GM21619 (cell line): ENCODE measurements around the gene ITGB5.

ENCODE experiments used
- ATAC-seq: cut with Tn5 transposase; IDR thresholded peaks from one replicate; pipeline ENCODE4 v1.9.1; 2021; ENCODE audit not compliant: unreplicated experiment

ITGB5 gene, protein sequence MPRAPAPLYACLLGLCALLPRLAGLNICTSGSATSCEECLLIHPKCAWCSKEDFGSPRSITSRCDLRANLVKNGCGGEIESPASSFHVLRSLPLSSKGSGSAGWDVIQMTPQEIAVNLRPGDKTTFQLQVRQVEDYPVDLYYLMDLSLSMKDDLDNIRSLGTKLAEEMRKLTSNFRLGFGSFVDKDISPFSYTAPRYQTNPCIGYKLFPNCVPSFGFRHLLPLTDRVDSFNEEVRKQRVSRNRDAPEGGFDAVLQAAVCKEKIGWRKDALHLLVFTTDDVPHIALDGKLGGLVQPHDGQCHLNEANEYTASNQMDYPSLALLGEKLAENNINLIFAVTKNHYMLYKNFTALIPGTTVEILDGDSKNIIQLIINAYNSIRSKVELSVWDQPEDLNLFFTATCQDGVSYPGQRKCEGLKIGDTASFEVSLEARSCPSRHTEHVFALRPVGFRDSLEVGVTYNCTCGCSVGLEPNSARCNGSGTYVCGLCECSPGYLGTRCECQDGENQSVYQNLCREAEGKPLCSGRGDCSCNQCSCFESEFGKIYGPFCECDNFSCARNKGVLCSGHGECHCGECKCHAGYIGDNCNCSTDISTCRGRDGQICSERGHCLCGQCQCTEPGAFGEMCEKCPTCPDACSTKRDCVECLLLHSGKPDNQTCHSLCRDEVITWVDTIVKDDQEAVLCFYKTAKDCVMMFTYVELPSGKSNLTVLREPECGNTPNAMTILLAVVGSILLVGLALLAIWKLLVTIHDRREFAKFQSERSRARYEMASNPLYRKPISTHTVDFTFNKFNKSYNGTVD

DNA sequence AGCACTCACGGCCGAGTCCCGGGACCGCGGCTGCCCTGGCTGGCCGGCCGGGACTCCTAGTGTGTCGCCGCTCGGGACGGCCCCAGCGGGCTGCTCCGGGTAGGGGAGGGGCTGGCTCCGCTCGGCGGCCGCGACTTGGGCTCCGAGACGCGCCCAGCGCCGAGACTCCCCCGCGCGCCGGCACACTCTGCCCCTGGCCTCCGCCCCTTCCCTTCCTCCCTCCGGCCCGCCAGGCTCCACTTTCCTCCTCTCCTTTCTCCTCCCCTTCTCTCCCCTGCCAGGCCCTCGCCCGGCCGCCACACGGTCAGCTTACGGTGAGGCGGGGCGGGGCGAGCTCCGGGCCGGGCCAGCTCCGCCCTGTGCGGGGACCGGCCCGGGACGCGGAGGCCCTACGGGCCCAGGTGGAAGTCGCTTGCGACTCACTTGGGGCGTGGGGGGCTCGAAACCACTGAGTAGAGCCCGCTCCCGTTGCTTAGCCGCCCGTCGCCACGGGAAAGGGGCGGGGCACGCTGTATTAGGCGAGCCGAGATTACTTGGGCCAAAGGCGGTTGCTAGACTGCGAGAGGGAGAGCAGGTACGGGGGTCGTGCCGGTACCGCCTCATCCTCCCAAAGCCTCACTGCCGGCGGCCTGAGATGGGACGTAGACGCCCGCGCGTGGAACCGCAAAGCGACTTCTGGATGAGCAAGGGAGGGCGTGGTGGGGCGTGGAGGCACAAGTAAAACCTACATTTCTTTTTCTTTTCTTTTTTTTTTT is at the start of gene ITGB5:
TSS of gene ITGB5 (minus strand) at position 189 of the 755 bp plus-strand sequence. CDS start 365 bp downstream, outside the sequence.
- peak; percentile 53 for ATAC-seq

DNA sequence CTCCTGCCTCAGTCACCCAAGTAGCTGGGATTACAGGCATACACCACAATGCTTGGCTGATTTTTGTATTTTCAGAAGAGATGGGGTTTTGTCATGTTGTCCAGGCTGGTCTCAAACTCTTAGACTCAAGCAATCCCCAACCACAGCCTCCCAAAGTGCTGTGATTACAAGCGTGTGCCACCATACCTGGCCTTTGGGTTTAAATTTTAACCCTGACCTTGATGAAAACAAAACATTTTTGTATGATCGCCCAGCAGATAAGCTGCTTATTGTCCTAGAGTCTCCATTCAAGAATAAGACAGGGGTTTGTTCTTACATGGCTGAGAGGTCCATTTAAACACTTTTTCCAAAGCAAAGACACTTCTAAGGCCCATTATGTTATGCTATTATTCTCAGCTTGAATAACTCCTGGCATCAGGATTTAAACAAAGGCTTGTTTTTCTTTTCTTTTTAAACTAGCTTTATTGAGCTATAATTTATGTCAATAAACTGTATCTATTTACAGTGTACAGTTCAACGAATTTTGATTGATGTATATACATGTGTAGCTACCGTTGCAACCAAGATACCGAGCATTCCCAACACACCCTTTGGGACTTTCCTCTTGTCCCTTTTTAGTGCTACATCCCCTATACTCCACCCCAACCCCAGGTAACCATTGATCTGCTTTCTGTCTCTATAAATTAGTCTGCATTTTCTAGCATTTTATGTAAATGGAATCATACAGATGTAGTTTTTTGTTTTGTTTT is 48.8 kb upstream of the ITGB5 start:
- ATAC-seq, result no peak

DNA sequence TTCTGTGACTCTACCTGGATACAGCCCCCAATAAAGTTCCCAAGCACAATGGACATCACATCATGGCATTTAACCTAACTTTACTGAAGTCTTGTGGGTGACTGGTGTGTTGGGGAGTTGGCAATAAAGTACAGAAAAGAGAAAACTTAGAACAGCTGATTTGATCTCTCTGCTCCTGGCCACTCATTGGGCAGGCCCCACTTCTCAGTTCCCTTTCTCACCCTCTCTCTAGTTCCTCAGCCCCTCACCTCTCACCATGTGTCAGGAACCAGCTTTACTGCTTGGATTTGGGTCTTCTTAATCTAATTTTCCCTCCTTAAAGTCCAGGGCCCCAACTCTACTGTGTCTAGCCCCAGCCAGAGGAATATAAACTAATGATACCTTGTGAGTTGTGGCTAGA is 48.1 kb upstream of the ITGB5 start:
- ATAC-seq, result no peak

DNA sequence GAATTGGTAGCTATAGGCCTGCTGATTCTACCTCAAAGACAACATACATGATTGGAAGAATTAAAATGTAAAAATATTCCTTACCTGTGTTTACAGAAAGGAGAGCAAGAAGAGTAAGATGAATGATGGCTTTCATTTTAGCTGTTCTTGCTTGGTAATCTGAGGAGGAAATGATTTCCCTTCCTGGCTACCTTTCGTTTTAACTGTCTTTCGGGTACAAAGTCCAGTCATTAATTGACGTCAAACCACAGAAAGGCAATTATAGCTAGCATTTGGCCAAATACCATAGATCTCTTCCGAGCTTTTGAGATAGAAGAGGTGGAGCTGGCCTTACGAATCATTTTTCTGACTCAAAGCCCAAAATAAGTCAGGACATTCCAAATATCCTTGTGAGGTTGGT is 47.4 kb upstream of the ITGB5 start, which contains the start of gene MUC13:
TSS of gene MUC13 (minus strand) at position 175 of the 400 bp plus-strand sequence. CDS start at position 136, 39 bp downstream.
- no peak for ATAC-seq

DNA sequence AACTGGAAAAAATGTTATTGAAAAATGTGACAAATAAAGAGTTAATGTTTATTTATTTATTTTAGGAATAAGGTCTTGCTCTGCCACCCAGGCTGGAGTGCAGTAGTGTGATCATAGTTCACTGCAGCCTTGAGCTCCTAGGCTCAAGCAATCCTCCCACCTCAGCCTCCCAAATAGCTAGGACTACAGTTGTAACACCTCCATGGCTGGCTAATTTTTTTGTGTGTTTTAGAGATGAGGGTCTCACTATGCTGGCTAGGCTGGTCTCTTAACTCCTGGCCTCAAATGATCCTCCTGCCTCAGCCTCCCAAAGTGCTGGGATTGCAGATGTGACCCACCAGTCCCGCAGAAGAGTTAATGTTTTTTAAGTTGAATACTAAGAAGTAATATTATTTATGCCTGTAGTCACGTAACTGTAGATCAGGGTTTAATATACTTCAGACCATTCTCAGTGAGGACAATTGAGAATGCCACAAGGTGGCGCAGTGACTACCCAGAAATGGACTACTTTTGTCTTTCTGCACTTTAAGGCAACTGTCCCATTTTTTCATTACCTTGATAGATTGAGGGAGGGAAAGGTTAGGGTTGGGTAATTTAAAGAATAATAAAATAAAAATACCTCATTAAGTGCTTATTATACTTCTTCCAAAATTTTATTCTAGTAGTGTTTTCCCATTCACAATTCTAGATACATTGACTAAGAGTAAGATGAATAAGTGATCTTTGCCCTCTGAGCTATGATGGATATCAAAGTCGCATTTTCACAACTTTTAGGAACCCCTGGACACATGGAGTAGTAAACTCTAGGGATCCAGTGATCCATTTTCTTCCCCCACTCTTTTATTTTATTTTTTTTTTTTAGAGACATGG is 41.4 kb upstream of the ITGB5 start:
- no peak for ATAC-seq

DNA sequence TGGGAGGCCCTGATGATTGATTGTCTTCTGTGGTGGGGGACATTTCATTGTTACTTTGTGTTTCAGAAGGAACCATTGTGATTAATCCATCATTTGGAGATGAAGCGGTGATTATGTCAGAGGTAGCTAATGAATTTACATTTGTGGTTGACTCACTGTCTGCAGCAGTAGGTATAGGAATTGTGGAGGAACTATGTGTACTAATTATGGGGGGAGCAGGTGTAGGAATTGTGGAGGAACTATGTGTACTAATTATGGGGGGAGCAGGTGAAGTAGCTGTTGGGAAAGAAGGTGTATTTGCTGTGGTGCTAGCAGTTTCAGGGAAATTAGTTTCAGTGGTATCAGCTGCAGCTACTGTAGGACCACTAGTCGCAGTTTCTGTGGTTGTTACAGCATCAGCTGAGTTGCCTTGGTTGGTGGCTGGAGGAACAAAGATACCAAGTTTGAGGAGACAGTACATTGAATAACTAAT is 40.4 kb upstream of the ITGB5 start:
- ATAC-seq, result peak; percentile 69

DNA sequence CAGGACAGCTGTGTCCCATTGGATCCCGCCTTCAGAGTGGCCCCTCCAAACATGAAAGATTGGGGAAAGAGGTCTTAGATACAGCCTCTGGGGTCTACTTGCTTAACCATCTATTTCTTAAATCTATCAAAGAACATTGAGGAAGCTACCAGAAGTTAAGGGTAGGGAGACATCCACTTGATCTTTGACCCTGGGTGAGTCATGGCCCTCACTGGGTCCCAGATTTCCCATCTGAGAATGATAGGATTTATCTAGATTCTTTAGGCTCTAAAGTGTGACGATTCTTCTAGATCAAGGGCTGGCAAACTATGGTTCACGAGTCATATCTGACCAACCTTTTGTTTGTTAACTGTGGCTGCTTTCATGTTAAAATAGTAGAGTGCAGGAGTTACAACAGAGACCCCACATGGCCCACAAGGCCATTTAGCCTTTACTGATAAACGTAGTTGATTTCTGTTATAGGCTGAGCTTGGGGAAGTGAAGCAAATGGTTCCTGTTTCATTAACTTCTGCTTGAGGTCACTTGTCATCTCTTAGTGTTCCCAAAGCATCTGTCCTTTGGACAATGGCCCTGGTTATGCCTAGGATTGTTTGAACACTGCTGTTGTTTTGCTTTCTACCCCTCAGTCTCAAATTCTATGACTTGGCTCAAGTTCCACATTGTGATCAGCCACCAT is 39.4 kb upstream of the ITGB5 start:
- no peak for ATAC-seq

DNA sequence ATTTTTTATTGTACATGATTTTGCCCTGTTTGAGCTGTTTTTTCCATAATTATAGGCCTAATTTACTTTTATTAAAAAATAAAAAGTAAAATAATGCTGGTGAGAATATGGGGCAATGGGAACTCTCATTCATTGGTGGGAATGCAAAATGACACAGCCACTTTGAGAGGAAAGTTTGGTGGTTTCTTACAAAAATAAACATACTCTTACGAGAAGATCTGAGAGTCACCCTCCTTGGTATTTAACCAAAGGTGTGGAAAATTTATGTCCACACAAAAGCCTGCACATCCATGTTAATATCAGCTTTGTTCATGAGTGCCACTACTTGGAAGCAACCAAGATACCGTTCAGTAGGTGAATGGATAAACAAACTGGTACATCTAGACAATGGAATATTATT is 37.6 kb upstream of the ITGB5 start:
- no peak for ATAC-seq

DNA sequence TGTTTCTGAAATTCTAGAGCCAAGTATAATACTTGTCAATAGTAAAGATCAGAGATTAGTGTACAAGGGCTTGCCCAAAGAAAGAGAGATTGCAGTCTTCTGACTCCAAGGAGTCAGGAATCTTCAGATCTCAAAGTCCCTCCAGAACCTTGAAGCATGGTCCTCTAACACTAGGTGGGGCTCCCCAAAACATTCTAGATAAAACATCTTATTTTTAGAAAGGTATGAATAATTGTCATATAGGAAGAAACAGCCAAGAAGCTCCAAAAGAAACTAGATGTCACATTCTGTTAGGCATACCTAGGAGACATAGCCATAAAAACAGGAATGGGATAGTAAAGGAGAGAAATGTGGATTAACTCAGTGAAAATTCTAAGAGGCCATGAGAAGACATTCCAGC is 36.7 kb upstream of the ITGB5 start:
- no peak for ATAC-seq

DNA sequence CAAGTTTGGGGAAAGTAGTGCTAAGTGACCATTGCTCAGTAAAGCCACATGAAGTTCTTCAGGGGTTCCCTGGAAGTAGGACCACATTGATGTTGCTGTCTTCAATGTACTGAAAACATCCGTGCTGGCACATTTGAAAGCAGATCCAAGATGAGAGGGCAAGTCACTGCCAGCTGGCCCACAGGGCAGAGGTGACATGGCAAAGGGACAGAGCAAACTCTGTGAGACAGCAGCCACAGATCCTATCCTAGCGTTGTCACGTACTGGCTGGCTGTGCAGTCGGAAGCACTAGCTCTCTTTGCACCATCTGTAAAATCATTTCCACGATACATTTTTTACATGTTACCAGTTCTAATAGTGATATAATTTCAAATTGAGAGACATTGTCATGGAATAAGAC is 33.6 kb upstream of the ITGB5 start:
- ATAC-seq, result no peak

DNA sequence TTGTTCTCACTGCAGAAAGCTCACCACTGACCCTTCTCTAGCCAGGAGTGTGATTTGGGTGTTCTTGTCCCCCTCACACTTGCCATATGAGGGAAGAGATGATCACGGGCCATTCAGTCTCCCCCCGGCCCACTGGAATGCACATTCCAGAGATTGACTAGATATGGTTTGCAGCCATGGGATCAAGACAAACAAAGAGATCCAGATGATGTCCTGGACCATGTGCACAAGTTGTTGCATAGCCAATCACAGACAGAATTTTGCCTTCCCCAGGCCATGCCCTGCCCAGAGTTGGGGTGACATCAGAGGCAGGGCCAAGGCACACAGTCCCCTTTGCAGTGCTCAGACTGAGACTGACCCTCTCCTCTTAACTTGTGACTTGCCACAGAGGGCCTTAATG is 32.6 kb upstream of the ITGB5 start:
- ATAC-seq, result no peak

DNA sequence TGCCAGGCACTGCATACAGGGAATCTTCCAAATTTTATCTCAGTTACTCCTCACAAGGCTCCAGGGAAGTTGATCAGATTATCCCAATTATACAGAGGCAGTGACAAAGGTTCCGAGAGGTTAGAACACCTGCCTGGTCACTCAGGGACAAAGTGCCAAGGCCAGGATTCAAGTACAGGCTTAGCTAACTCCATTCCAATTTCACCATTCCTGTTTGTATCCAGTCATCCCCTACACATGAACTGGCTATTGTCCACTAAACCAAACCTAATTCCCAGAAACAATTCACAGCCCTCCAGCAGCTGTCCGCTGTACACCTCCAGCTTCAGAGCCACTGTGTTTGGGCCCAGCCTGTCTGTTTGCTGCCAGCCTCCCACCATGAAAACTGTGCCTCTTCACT is 31.4 kb upstream of the ITGB5 start:
- no peak for ATAC-seq

DNA sequence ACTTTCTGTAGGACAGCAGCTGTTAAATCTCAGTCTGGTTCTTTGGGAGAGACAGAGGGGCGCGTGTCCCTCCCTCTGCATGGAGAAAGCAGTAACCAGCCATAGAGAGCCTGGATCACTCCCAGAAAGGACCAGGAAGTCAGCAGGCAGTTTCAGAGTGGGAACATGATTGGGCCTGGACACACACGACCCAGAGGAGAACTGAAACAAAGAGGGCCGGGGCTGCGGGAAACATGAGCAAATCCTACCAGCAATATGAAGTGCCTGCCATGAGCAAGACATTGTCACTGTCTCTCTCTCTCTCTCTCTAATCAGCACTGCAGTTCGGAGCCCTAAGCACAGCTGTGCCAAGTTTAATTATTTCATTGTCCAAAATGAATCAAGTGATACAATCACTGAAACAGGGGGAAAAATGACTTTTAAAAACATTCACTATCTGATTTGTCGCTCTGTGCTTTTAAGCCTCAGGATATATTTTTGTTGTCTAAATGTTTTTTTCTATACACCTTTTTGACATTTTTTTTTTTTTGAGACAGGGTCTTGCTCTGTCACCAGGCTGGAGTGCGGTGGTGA is 29.8 kb upstream of the ITGB5 start:
- no peak for ATAC-seq

DNA sequence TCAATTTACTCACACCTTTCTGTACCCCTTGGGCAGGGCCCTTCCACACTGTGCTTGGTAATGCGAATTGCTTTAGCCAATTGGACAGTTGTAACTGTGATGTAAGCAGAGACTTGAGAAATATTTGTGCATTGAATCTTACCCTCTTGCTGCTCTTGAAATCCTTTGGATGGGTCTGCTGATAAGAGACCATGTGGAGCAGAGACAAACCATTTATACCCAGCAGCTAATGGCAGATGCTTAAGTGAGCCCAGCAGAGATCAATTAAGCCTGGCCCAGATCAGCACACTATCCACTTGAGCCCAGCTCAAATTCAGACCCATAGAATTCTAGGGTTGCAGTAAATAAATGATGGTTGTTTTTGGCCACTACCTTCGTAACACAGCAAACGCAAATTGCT is 28.1 kb upstream of the ITGB5 start:
- no peak for ATAC-seq

DNA sequence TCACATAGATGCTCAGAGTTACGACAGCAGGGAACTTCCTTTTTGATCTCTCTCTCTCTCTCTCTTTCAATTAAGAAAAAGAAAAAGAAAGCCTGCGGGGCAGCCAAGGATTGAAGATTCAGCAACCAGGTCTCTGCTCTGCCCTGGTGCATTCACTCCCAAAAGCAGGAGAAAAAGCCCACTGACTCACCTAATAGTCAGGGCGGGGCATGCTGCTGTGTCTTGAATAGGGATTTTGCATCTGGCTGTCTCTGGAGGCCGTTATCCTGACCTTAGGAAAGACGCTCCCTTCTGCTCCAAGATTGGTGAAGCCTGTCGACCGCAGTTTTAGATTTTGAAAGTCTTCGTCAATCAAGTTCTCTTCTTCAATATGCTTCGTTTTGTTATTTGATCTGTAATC is 20.8 kb upstream of the ITGB5 start:
- no peak for ATAC-seq

DNA sequence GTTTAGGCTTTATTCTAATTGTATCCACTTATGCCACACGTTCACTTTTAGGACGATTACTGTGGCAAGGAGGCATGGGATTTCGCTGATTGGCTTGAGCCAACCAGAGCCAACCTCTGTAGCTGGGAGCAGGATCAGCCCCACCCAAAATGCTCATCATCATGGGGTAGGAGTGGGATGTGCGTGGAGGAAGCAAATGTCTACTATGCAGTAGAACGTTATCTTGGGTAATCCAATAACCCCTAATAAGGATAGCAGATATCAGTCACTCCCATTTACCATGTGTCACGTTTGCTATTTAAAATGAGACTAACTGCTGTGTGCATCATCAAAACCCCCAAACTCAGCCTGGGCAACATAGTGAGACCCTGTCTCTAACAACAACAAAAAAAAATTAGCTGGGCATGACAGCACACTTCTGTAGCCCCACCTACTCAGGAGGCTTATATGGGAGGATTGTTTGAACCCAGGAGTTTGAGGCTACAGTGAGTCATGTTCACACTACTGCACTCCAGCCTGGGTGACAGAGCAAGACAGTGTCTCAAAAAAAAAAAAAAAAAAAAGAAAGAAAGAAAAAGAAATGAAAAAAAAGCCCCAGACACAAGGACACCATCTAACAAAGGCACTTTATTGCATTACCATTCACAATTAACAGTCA is 17.8 kb upstream of the ITGB5 start:
- no peak for ATAC-seq

DNA sequence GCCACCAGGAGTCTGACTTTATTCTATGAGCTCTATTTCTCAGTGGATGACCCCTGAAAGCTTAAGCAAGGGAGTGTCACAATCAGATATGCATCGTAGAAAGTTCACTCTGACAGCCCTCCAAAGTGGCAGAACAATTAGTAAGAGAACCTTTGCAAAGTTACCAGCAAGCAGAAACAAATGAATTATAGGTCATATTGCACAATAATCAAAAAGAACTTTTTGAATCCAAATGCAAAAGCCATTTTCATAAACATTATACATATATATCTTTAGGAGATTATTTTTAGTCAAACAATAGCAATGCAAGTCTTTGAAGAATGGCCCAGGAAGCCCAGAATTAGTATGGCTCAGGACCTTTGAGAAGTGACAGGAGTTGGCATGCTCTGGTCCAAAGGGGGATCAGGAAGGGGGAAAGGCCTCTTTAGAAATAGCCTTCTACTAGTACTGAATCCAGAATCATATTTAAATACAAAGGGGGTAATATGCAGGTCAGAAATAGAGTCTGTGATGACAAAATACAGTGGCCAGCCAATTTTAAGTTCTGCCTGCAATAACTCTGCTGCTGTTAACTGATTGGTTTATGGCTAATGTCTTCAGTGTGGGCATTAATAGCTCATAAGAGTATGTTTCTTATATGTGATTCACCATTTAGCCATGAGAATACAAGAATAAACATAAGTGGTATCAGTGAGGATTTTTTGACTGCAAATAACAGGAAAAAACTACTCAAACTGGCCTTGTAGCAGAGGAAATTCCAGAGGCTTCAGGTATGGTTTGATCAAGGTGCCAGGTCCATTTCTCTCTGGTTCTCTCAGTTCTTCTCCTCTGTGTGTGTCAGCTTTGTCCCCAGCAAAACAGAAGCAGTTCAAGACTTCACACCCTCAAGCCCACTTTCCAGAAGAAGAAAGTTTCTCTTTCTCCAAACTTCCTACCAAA is 17.0 kb upstream of the ITGB5 start:
- ATAC-seq, result no peak
